Glomerular visceral epithelial cell (primary cell): ENCODE results near the gene KMT2E.
"Not testable (repeated sequence)": the region's sequence is repeated elsewhere in the genome, so short reads cannot be mapped to it uniquely, and the experiment has no call there.

Source experiments
- DNase-seq: peaks from one replicate; pipeline ENCODE4 v3.0.0-alpha.2; 2016; ENCODE audit errors: extremely low spot score

KMT2E gene

DNA sequence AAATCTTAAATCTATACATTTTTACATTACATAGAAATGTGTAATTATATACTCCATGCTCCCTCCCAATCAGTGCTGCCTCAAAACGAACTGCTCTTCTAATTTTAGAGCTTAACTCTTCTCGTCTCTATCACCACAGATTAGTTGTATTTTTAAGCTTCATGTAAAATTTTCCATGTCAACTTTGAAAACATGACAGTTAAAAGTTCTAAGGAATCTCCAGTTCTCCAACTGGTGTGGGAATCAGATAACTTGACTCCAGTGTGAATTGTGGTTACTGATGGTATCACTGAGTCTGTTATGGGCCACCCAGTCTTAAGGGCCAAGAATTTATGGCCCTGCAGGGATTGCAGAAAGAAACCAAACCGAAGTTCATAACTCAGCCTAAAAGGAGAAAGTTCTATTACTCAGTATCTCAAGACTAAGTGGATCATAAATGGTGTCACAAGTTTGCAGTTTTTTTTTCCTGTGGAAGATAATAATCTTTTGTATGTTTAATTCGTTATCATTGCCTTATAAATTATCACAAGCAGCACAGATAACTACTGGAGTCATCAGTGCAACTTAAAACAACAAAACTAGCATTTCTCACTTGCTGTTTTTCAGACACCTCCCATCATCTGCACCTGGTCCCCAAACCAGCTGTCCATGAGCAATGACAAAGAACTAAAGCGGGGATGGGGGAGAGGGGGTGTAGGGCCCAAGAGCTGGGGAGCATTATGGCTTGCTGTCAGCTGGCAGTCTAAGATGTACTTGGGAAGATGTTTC lies 31.5 kb upstream of the KMT2E start:
- DNase-seq, result no peak

DNA sequence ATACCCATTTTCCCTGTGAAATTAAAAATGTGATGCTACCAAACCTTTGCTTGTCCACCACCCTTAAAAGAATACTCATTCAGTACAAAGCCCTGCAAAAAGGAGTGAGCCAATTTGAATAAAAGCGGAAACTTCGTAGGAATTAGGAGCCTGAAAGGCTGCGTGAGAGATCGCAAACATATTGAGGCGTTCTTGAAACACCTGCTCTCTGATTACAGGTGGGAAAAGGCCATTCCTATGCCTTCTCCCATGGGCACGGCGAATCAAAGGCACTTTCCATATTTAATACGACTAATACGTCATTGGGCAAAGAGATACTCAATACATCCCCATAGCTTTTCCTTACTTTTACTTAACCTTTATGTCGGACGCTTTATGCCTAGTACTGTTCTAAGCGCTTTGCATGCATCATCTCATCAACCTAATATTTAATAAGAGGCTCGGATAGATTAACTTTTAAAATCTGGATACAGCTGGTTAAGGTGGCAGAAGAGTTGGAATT lies 30.9 kb upstream of the KMT2E start:
- no peak for DNase-seq

- peak; percentile 85 for DNase-seq
Observed at GRCh38 chr7:104983578-104984539, 30.1 kb upstream of the KMT2E start.

- DNase-seq, result no peak
Observed at GRCh38 chr7:104984585-104985258, 29.3 kb upstream of the KMT2E start.

- no peak for DNase-seq
Observed at GRCh38 chr7:104985259-104985617, 28.8 kb upstream of the KMT2E start.

GRCh38 chr7:104986628-104987259 lies 27.3 kb upstream of the KMT2E start:
- DNase-seq, result no peak

GRCh38 chr7:104987403-104987802 lies 26.6 kb upstream of the KMT2E start:
- DNase-seq, result not testable (repeated sequence)

GRCh38 chr7:104990983-104991382 lies 23.0 kb upstream of the KMT2E start:
- DNase-seq, result no peak

GRCh38 chr7:104992306-104992705 lies 21.7 kb upstream of the KMT2E start:
- DNase-seq, result no peak

- DNase-seq, result no peak
Observed at GRCh38 chr7:104993217-104993862, 20.7 kb upstream of the KMT2E start.

DNA sequence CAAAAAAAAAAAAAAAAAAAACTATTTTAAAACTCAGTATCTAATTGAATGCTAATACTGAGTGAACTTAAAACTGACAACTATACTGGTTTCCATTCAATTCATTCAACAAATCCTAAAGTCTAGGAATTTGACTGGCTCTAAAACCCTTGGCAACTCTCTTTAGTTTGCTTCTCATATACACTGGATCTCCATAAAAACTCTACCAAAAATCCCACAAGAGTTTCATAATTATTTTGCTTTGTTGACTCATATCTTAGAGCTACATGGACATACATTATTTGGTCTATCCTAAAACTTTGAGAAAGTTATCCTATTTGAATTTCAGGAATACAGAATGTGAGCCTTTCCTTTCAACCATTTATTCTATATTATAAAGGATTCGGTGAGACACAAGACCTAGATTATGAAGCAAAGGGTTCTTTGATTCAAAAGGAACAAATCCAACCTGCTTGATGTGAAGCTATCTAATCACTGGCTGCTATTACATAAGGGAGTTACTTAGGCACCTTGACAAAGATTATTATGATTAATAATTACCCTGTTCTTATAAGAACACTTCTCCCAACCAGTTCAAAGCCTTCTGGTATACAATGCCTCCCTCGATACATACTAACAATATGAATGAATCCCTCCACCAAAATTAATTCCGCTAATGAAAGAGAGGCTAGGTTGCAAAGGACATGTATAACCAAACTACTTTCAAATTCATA lies 15.8 kb upstream of the KMT2E start:
- DNase-seq, result no peak

DNA sequence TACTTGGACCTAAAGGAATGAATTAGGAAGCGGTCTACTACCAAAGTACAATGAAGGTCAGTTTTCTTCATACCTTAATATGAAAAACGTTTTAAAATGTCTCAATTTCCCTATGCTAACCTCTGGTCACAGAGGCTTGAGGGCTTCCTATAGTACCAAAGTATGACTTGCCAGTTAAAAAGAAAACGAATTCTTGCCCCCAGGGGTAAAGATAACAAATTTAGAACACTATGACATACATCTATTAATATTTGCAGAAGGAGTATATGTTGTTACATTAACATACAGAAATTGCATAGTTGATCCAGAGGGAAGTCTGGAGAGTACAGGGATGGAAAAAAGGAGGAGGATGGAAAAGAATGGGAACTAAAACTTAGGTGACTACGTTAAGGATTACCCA lies 13.8 kb upstream of the KMT2E start:
- no peak for DNase-seq

DNA sequence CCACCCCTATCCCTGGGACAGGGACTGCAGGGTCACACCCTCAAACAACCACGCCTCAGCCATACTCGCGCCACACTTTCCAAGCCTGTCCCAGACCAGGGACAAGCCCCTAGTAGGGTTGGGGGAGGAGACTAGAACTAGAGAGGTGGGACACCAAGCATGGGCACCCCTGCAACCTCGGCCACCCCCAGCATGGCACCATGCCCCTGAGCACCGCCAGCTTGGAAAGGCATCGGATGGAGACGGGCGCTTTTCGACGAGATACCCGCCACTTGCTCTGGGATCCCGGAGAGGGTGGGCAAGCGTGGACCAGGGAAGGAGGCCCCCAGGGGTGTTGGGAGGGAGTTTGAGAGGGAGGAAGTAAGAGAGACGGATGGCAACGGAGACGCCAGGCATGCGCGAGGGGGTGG lies 13.1 kb upstream of the KMT2E start:
- DNase-seq, result no peak

- no peak for DNase-seq
Observed at GRCh38 chr7:105001652-105002184, 12.3 kb upstream of the KMT2E start.

GRCh38 chr7:105003275-105003674 lies 10.7 kb upstream of the KMT2E start:
- peak; percentile 67 for DNase-seq

DNA sequence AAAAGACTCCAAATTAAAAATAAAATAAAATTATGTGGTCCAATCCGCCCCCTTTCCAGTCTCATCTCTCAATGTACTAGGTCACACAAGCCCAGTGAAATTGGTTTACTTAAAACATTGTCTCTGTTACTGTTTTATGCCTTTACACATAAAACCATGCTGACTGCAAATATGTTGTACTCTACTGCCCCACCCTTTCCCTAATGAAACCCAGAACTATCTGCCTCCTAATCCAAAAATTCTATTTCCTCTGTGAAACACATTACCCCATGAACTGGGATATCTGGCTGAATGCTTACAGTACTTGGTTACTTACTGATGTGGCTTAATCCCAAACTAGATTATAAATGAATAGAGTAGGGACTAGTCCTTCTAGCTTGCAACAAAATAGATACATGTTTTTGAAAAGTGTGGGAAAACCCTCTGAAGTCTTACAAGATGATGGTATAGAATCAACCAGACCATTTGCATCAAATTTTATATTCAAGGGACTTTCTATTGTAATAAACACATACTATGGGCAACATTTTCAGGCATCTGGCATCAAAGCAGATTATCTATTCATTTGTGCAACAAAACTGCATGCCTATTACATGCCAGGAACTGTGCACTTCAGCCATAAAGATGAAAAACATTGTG lies 10.0 kb upstream of the KMT2E start:
- no peak for DNase-seq

DNA sequence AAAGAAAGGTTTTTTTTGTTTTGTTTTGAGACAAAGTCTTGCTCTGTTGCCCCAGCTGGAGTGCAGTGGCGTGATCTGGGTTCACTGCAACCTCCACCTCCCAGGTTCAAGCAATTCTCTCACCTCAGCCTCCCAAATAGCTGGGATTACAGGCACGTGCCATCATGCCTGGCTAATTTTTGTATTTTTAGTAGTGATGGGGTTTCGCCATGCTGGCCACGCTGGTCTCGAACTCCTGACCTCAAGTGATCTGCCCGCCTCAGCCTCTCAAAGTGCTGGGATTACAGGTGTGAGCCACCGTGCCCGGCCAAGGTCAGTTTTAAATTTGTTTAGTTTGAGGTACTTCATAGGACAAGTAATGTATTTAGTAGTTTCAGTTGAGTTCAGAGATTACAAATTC lies 9.0 kb upstream of the KMT2E start:
- DNase-seq, result not testable (repeated sequence)

- not testable (repeated sequence) for DNase-seq
Observed at GRCh38 chr7:105005486-105005885, 8.5 kb upstream of the KMT2E start.

- no peak for DNase-seq
Observed at GRCh38 chr7:105006367-105007136, 7.5 kb upstream of the KMT2E start.
